Stimulated activated CD4-positive, alpha-beta T cell treated with anti-CD3 and anti-CD28 coated beads, Interleukin-2, amount 100 ng/mL, for 4 hours (primary cell): Measurements from ENCODE around the gene KCNJ15.
"Not testable (repeated sequence)": the region's sequence is repeated elsewhere in the genome, so short reads cannot be mapped to it uniquely, and the experiment has no call there.

ENCODE experiments used
- DNase-seq: peaks from one replicate; pipeline ENCODE4 v3.0.0-alpha.2; 2020; ENCODE audit warnings: low read depth

KCNJ15 gene

DNA sequence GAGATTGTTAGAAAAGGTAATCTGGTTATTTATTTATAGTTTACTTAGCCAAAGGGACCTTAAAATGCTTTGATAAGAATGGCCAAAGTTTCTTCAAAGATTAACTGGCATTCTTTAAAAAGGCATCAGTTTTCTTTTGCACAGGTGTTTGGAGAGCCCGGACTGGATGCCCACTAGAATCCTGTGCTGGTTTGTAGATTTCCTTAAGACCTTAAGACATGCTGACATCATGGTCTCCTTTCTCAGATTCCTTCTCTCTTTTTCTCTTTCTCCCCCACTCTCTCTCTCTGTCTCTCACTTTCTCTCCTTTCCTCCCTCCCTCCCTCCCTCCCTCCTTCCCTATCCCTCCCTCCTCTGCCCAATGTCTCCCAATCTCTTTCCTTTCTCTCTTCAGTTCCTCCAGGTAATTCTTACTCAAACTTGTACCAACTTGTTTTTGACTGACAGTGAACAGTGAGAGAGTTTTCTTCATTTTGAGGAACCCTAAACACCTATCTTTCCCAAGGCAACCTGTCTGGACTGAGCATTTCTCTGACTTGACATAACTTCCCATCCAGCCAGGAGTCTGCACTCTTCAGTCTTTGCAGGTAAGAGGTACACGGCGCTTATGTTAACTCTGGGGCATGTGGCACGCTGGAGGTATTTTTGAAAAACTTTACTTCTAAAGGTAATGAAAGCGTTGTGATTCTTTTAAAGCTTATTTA, at the start of gene KCNJ15:
Gene KCNJ15 (plus strand): TSS at position 393 of the 704 bp plus-strand sequence. CDS start 42,271 bp downstream, outside the sequence.
- no peak for DNase-seq

GRCh38 chr21:38208118-38208517, 48.7 kb upstream of the KCNJ15 start:
- DNase-seq, result no peak

- no peak for DNase-seq
Measured at GRCh38 chr21:38211321-38211720, 45.5 kb upstream of the KCNJ15 start.

GRCh38 chr21:38212706-38213105, 44.1 kb upstream of the KCNJ15 start:
- no peak for DNase-seq

DNA sequence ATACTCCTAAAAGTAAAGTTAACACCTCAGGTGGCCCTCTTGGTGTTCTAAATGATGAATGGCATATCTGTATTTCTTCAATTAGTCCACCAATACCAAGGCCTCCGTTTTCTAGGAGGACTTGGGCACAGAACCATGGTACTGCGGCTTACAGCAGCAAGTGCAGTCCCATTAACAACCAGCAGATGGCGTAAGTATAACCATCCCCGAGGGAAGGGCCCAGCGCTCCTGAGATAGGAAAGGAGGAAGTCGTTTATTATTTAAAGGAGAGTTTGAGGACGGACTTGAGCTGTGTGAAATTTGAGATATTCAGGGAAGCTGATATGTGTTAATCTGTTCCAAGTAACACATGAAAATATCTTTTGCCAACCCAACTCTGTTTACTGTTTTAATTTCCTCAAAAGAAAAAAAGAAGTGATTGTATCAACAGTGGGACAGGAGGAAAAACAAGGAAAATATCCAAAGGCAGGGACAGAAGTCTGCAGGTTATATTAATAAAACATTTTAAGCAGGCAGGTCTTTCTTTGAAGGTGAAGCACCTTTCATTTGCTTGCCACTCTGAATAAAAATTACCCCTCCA, 37.7 kb upstream of the KCNJ15 start:
- peak; percentile 49 for DNase-seq

DNA sequence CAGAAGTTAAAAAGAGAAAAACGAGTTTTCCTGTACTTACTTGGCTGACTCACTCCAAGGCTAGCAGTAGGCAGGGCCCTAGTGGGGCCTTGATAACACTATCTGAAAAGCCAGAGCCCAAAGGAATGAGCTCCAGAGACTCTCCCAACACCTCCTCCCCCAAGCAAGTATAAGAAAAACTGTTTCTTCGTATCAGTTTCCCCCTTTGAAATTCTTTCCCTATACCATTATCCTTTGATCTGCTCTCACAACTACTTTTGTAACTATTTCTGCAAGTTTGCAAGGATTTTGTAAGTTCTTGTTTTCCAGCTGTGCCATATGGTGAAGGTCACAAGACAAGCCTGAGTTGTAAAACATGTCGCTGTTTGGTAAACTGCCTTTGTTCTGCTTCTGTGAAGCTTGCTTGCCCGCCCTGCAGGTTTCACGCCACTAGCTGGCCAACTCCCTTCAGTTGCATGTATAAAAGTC, 36.5 kb upstream of the KCNJ15 start:
- no peak for DNase-seq

- DNase-seq, result no peak
Measured at GRCh38 chr21:38221594-38221993, 35.2 kb upstream of the KCNJ15 start.

DNA sequence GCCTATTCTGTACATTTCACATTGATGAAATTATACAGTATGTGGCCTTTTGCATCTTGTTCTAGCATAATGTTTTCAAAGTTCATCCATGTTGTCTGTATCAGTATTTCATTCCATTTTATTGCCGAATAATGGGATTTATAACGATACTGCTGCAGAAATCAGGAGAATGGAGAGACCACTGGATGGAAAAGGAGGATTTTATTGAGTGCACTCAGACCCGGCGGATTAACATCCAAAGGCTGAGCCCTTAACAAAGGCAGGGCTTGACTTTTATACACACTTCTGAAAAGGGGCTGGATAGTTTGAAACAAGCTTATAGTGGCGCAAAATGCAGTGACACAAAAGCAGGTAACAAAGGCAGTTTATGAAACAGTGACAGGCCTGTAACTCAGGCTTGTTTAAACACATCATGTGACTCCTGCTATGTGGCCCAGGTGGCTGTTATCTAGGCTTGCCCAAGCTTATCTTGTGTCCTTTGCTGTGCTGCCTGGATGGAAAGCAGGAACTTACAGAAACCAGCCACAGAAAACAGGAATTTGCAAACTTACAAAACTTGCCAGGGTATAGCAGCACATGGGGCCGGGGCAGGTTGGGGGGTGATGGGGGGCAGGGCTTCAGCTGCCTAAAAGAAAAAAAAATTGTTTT, 32.8 kb upstream of the KCNJ15 start:
- no peak for DNase-seq

DNA sequence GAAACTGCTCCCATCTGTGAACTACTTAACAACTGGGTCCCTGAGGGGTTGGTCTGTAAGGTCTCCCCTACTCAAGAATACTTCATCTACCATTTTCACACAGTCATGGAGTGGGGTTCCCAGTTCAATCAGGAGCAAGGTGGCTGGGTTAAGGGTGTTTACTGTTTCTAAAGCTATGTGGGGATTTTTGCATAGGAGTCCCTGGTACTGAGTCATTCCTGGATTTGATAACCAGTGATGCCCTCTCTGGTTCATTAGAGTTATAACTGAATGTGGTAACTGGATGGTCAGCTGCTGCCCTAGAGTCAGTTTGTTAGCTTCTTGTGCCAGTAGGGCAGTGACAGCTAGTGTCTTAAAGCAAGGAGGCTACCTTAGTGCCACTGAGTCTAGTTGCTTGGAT, 29.4 kb upstream of the KCNJ15 start:
- DNase-seq, result no peak

- no peak for DNase-seq
Measured at GRCh38 chr21:38228115-38228514, 28.7 kb upstream of the KCNJ15 start.

GRCh38 chr21:38228537-38228936, 28.3 kb upstream of the KCNJ15 start:
- no peak for DNase-seq

- DNase-seq, result no peak
Measured at GRCh38 chr21:38229260-38229877, 27.4 kb upstream of the KCNJ15 start.

DNA sequence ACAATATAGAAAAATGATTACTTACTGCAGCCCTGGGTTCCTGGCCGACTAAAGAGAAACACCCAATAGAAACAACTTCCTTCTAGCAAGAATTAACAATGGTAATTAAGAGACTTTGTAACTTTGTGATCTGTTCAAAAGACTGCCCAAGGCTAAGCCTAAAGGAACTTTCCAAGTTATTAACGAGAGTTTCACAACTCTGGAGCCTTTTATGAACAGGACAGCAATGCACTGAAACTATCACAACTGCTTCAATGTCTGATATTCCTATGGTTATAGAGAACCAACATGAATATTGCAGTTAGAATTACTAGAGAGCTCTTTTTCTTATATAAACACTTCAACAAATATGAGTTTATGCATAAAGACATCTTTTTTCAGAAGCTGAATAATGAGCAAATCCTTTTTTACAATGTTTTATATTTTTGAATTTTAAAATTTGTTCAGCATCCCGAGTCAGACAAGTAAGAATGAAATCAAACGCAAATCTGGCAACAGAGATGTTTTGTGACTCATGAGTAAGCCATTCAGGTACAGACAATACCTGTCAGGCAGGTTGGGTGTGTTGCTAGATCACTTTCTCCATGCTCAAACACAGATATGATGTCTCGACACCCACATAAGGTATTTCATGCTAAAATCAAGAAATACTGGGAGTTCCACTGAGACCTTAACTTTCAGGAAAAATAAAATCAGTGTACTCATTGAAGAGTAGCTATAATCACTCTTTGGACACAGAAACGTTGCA, 22.2 kb upstream of the KCNJ15 start:
- no peak for DNase-seq

- DNase-seq, result not testable (repeated sequence)
Measured at GRCh38 chr21:38235251-38235650, 21.5 kb upstream of the KCNJ15 start.

GRCh38 chr21:38236232-38236631, 20.6 kb upstream of the KCNJ15 start:
- DNase-seq, result no peak

- DNase-seq, result no peak
Measured at GRCh38 chr21:38239672-38240071, 17.1 kb upstream of the KCNJ15 start.

GRCh38 chr21:38240129-38240528, 16.7 kb upstream of the KCNJ15 start:
- no peak for DNase-seq

DNA sequence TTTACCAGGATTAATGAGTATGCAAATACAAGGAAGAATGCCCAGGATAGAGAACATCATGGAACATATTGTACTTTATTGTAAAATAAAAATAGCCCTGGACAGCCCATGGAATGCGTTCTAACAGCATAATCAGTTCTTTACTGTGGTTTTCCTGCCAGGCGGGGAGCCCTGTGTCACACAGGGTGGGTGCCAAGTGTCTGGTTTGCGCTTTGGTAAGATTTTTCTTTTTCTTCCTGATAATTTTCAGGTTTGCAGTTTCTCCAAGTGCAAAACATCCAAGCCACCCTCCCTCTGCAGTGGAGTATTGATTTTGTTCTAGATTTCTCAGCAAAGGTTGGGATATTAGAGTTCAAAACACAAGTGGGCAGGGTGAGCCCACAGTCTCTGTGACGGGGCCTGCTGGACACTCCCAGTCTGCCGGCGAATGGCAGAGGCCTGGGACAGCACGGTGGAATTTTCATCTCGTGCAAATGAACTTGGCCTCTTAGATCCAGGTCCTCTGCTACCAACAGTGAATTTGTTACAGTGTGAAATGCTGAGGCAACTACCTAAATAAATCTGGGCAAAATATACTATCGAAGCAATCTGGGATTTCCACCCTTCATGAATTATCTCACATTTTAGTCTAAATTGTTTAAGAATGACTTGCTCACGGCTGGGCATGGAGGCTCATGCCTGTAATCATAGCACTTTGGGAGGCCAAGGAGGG, 15.6 kb upstream of the KCNJ15 start:
- no peak for DNase-seq

DNA sequence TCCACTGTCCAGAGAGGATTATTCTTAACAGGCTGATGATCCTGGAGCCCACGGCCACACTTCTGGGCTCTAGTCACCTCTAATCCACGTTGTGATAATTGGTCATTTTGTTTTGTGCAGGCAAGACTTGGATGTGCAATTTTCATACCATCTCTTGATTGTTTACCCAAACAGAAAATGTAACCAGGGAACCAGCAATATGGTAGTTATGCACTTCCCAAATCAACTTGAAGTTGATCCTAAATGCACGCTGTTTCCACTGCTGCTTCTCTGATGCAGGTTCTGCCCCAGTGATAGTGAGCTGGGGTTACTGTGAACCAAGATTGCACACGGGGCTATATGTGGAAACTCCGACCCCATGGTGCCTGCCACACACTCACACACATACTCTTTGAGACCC, 14.7 kb upstream of the KCNJ15 start:
- no peak for DNase-seq

DNA sequence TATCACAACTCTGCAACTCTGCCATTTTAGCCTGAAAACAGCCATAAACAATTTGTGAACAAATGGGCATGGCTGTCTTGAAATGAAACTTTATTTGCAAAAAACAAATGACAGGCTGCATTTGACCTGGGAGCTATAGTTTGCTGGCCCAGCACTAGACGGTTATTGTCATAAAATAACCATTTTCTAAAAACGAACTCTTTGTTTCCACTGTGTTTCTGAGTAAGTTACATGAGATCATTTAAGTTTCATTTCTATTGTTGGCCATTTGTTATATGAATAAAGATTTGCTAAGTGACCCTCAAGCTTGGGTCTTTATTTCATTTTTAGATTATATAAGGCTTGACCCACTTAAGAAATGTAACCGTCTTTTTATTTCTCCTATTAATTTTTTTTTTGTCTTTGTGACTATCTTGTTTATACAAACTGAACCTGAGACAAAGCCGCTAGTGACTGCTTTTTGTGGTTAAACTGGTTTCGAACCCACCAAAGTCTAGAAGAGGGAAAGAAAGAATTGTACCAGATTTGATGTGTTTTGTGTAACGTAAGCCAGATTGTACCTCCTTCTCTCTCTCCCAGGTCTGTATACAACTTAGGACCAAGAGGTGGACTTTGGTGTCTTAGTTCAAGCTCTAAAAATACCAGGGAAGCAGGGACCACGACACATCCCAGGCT, 12.9 kb upstream of the KCNJ15 start:
- DNase-seq, result no peak

DNA sequence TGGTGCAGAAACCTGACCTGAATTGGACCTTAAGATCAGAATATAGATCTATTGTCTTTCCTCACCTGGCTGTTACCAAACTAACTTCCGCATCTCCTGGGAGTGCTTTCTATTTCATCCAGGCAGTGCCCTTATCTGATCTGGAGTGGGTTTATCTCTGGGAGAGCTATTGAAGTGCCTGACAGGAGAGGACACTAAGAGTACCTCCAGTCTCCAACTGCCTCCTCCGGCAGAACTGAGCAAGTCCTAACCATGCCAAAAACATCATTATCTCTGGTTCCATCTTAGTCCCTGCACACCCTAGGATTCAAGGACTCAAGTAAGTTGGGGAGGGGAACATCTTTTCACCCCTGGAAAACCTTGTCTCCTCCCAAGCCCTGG, 12.4 kb upstream of the KCNJ15 start:
- no peak for DNase-seq
